Sigmoid colon (tissue), 7 donors: ENCODE results near the gene EPRS1. TPM values are rescaled to one million over a fixed set of nuclear protein-coding genes. Genes with fewer than 3 reads are reported as not detected.
"Not testable (repeated sequence)": the region's sequence is repeated elsewhere in the genome, so short reads cannot be mapped to it uniquely, and the experiment has no call there.

ENCODE experiments used
- DNase-seq: peaks from one replicate; pipeline ENCODE4 v3.0.0-alpha.2; 2019
- H3K27ac ChIP-seq, 4 donors: fragments of 200-600 bp; sonication (generic); one replicate each; pipeline ENCODE4 v1.5.1; 2016 to 2019; ENCODE audit warnings: mild to moderate bottlenecking in 1 of 4
- H3K27me3 ChIP-seq, 3 donors: fragments of 200-600 bp; sonication (generic); one replicate each; pipeline ENCODE4 v1.5.1; 2019; ENCODE audit warnings: mild to moderate bottlenecking in 1 of 3
- H3K36me3 ChIP-seq, 4 donors: fragments of 200-600 bp; sonication (generic); one replicate each; pipeline ENCODE4 v1.5.1; 2016 to 2019
- H3K4me1 ChIP-seq, 4 donors: fragments of 200-600 bp; sonication (generic); one replicate each; pipeline ENCODE4 v1.5.1; 2017 to 2019
- H3K4me3 ChIP-seq, 4 donors: fragments of 200-600 bp; sonication (generic); one replicate each; pipeline ENCODE4 v1.5.1; 2017 to 2019; ENCODE audit warnings: mild to moderate bottlenecking in 2 of 4, moderate library complexity in 1 of 4
- H3K9me3 ChIP-seq, 4 donors: fragments of 200-600 bp in 3 of 4; sonication (generic) in 3 of 4; one replicate each; pipeline versions ENCODE4 v1.5.1 to v1.6.1; 2013 to 2019
- CTCF ChIP-seq, 4 experiments: fragments of 450-650 bp in 3 of 4; fragments of 200-600 bp in 1 of 4; IDR thresholded peaks; one replicate each; pipeline ENCODE4 v1.5.1; 2016 to 2019; ENCODE audit warnings: antibody characterized with exemption in 4 of 4, mild to moderate bottlenecking in 3 of 4, moderate library complexity in 2 of 4
- EP300 ChIP-seq, 4 donors: sonication (generic); formaldehyde crosslinking; IDR thresholded peaks; one replicate each; pipeline ENCODE4 v1.6.1; 2017; ENCODE audit warnings: antibody characterized with exemption in 4 of 4
- POLR2A ChIP-seq, 2 donors: fragments of 450-650 bp; IDR thresholded peaks; one replicate each; pipeline ENCODE4 v1.6.1; 2016; ENCODE audit warnings: antibody characterized with exemption in 2 of 2, mild to moderate bottlenecking in 2 of 2, moderate library complexity in 2 of 2
- POLR2AphosphoS5 ChIP-seq, 4 donors: sonication (generic); formaldehyde crosslinking; IDR thresholded peaks; one replicate each; pipeline ENCODE4 v1.6.1; 2017; ENCODE audit warnings: antibody characterized with exemption in 4 of 4
- WGBS, 2 donors: extraction: QIAGEN DNeasy Blood & Tissue Kit; methylation state at CpG; one replicate each; pipeline ENCODE4 v1.1.7; 2013; 5-methylcytosine and 5-hydroxymethylcytosine counted together
- intact Hi-C: fragments of 100-400 bp; cut with DNase I; formaldehyde crosslinking; loops from one replicate; pipeline ENCODE4 v1.15.1; 2023
- polyA plus RNA-seq, 3 donors: library from polyadenylated mRNA; stranded (reverse); fragments of 200-250 nt; gene quantifications; one replicate each; pipeline ENCODE4 v1.2.3, GENCODE V29; 2013
- total RNA-seq, 4 donors: library from RNA; depleted of rRNA; stranded (reverse); fragments of >200 nt; gene quantifications; one replicate each; pipeline ENCODE4 v1.1.0, GENCODE V29; 2016
- donor health status: healthy with polysubstance abuse.
- donor health status: Bipolar disorder and iron deficiency.
- donor health status: healthy.

EPRS1 gene
- total and polyA plus RNA-seq, 7 donors, result 10.8 to 57.5 (median 47.8) TPM

DNA sequence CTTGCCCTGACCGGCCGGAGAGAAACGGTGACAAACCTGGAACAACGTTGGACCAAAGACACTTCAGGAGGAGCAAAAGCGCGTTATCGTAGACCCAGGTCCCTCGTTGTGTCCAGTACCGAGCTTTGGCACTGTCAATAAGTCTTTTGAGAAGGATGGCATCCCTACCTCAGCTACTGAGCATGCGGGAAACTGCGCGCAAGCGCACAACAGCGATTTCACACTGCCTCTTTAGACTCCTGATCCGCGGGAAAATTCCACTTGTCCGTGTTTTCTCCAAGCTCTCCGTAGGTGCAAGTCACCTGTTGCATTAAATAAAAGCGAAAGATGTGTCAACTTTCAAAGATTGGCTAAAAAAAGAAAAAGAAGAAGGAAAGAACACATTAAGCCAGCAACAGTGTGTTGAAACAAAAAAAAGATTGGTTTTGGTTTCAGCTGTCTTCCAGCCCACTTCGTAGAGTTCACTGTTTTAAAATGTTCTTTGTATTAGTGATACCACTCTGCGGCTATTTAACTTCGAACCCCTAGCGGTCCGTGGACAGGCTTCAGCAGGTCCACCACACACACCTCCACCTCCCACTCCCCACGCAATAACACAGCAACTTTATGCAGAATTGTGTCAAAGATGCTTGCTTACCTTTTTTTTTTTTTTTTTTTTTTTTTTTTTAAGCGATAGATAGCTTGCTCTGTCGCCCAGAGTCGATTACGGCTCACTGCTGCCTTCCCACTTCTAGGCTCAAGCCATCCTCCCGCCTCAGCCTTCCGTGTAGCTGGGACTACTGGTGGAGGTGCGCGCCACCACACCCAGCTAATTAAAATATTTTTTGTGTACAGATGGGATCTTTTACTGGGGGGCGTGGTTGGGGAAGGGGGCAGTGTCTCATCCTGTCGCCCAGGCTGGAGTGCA lies 43.6 kb upstream of the EPRS1 start, which contains the start of gene BPNT1:
TSS of gene BPNT1 (minus strand) at position 139 of the 907 bp plus-strand sequence. CDS start 9,942 bp downstream, outside the sequence.
- Histone ChIP-seq H3K27ac (peak within 1 kb of the TSS; percentile 55 to 71 (median 62)), H3K36me3 (no peaks in the 10 kb centered on the region), H3K27me3 (no peaks in the 10 kb centered on the region), H3K9me3 (no peaks in the 10 kb centered on the region), H3K4me3 (peak within 1 kb of the TSS; percentile 42 to 66 (median 56)), H3K4me1 (peaks cover 4 to 18% (median 8%) of the 10 kb centered on the region in 4 donors)
- TF ChIP-seq POLR2A (IDR thresholded peaks at IDR 0.05) (peak in 1 of 2 donors; percentile 40), CTCF (IDR thresholded peaks at IDR 0.05) (no peak), POLR2AphosphoS5 (IDR thresholded peaks at IDR 0.05) (peak in 3 of 4 donors; percentile 32 to 76 (median 46)), EP300 (IDR thresholded peaks at IDR 0.05) (no peak)
- WGBS, 2 donors, result 1 to 4% methylated on average over 35 of the region's 35 CpGs
- intact Hi-C loops, result loop anchor here (5.0 kb wide), 2 partner anchors 43 to 437 kb away; partner anchors contain the start of genes EPRS1 and MARK1
- peak; percentile 96 for DNase-seq

DNA sequence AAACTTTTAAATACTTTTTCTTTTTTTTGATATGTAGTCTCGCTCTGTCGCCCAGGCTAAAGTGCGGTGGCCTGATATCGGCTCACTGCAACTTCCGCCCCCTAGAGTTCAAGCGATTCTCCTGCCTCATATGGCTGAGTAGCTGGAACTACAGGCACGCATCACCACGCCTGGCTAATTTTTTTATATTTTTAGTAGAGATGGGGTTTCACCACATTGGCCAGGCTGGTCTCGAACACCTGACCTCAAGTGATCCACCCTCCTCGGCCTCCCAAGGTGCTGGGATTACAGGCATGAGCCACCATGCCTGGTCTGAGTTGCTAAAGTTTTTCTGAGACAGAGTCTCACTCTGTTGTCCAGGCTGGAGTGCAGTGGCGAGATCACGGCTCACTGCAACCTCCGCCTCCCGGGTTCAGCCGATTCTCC lies 40.0 kb upstream of the EPRS1 start:
- H3K27me3 ChIP-seq, H3K4me1 ChIP-seq, H3K36me3 ChIP-seq, H3K4me3 ChIP-seq, H3K9me3 ChIP-seq, intact Hi-C loops, DNase-seq, H3K27ac ChIP-seq: not testable (repeated sequence)
- WGBS, 2 donors, result 93 to 95% methylated on average over 15 of the region's 15 CpGs

DNA sequence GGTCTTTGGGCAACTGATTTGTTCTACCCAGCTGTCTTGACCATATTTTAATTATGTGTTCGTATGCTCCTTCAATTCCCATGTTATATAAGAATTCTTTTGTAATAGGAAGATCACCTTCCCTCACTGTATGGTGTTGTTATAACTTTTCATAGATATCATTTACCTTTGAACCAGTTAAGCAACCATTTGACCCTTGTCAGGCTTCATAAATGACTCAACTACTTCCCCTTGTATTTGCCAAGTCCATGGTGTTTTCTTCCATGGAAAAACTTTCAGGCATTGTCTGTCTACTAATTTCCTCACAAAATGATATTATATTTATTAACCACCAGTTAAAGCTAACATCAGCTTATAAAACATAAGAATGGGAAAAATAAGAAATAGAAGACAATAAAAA lies 38.2 kb upstream of the EPRS1 start:
- no peak for TF ChIP-seq EP300 (IDR thresholded peaks at IDR 0.05)
- no peak for TF ChIP-seq CTCF (IDR thresholded peaks at IDR 0.05)
- TF ChIP-seq POLR2A (IDR thresholded peaks at IDR 0.05), result no peak
- TF ChIP-seq POLR2AphosphoS5 (IDR thresholded peaks at IDR 0.05), result no peak
- Histone ChIP-seq H3K4me1 (no peaks in the 10 kb centered on the region), H3K9me3 (no peaks in the 10 kb centered on the region), H3K27me3 (no peaks in the 10 kb centered on the region), H3K27ac (no peak overlapping the region), H3K36me3 (no peaks in the 10 kb centered on the region), H3K4me3 (no peak overlapping the region)
- no peak for DNase-seq
- intact Hi-C loops, result no loop called here
- WGBS, 2 donors, result 20 to 76% methylated on average over 1 of the region's 1 CpG

DNA sequence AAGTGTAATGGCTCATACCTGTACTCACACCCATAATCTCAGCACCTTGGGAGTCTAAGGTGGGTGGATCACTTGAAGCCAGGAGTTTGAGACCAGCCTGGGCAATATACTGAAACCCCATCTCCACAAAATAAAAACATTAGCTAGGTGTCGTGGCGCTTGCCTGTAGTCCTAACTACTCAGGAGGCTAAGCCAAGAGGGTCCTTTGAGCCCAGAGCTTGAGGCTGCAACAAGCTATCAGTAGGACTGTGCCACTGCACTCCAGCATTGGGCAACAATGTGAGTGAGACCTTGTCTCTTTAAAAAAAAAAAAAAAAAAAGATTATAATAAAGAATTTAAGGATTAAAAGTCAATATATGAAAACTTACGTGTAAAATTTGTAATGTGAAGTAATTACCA lies 31.6 kb upstream of the EPRS1 start:
- TF ChIP-seq POLR2A (IDR thresholded peaks at IDR 0.05) (no peak), EP300 (IDR thresholded peaks at IDR 0.05) (no peak), CTCF (IDR thresholded peaks at IDR 0.05) (no peak), POLR2AphosphoS5 (IDR thresholded peaks at IDR 0.05) (no peak)
- no peak for DNase-seq
- 95 to 98% methylated on average over 3 of the region's 3 CpGs for WGBS, 2 donors
- H3K4me3 ChIP-seq, result no peak overlapping the region
- no peak overlapping the region for H3K27ac ChIP-seq
- intact Hi-C loops, result no loop called here
- H3K4me1 ChIP-seq, result no peaks in the 10 kb centered on the region
- no peaks in the 10 kb centered on the region for H3K27me3 ChIP-seq
- H3K36me3 ChIP-seq, result peaks cover 0 to 17% (median 3%) of the 10 kb centered on the region in 4 donors
- H3K9me3 ChIP-seq, result no peaks in the 10 kb centered on the region
